Neural progenitor cell (in vitro differentiated cells): ENCODE data around the gene STKLD1.

ENCODE experiments used
- CTCF ChIP-seq: fragments of 200-600 bp; sonication (generic); IDR thresholded peaks from 2 replicates; pipeline ENCODE4 v1.5.1; 2017; ENCODE audit warnings: antibody characterized with exemption, mild to moderate bottlenecking
- EZH2 ChIP-seq: fragments of 200-600 bp; sonication (generic); IDR thresholded peaks from 2 replicates; pipeline ENCODE4 v1.6.1; 2017; ENCODE audit warnings: antibody characterized with exemption, mild to moderate bottlenecking, moderate library complexity
- EZH2phosphoT487 ChIP-seq: fragments of 200-600 bp; sonication (generic); IDR thresholded peaks from 2 replicates; pipeline ENCODE4 v1.6.1; 2017; ENCODE audit warnings: antibody characterized with exemption

- TF ChIP-seq CTCF (no peak), EZH2 (no peak), EZH2phosphoT487 (no peak)
Observed at GRCh38 chr9:133439337-133439736, 63.2 kb downstream of the STKLD1 start.
